GOT3 (cell line): ENCODE data around the gene CDKAL1.

Experiments used
- DNase-seq: peaks from one replicate; lab custom pipeline; 2025; ENCODE audit warnings: mixed read lengths; lab: John Stamatoyannopoulos, UW

CDKAL1 gene

GRCh38 chr6:20838113-20838512 is 303.9 kb downstream of the CDKAL1 start:
- no peak for DNase-seq

GRCh38 chr6:20839630-20840029 is 305.4 kb downstream of the CDKAL1 start:
- DNase-seq: no peak

DNA sequence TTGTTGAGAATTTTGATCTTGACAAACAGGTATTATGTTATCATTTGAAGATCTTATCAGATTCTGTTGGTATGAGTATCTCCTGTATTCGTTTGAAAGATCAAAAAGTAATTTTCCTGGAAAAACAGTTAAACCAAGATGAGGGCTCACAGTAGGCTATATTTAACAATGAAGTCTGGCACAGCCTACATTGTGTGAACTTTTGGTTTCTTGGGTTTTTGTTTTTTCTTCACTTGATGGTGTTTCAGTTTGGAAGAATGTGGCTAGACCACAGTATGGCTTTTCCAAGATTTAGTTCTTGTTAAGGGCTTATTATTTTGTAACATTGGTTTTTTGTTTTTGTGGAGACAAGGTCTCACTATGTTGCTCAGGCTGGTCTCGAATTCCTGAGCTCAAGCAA is 306.4 kb downstream of the CDKAL1 start:
- no peak for DNase-seq

GRCh38 chr6:20841806-20842205 is 307.5 kb downstream of the CDKAL1 start:
- no peak for DNase-seq

DNA sequence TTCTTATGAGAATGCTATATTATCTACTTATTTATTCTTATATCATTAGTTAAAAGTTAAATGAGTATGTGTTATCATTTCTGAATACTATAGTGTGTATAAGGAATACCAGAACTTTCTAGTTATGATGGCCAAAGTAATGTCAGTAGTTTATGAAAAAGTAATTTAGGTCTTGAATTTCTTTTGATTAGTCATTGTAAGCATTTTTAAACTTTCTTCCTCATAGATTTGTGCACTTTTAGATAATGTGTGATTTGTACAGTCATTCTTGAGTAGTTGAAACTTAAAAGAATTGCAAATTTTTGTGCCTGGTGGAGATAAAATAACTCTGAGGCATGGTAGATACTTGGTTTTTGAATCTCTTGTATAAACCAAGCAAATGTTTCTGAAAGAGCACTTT is 311.3 kb downstream of the CDKAL1 start:
- DNase-seq: no peak

GRCh38 chr6:20846602-20847028 is 312.4 kb downstream of the CDKAL1 start:
- DNase-seq: no peak

GRCh38 chr6:20847904-20848303 is 313.6 kb downstream of the CDKAL1 start:
- DNase-seq: no peak

DNA sequence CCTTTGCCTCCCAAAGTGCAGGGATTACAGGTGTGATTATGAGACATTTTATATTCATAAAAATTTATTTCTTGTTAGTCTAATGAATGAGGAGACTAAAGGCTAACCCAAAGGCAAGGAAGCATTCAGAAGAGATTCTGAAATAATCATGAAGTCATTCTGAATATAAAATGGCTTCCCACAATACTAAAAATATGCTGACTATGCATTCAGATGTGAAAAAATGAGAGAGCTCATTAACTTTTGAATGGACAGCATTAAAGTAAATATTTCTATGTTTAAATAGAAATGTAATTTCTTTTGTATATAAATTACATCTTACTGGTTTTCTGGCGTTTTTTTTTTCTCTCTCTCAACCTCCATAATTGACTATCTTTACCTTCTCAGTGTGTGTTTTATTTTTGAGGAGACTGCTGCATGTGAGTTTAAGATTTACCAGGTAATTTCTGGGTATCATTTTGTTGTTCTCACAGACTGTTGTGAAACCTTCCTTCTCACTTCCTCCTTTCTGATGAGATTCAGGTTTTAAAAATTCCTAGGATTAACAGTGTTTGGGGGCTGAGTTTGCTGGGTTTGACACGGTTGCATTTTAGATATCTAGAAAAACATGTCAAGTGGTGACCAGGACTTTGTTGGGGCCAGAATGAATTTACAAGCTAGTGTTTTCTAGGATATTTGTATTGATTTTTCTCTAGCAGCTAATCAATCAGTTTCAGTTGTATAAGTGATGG is 316.6 kb downstream of the CDKAL1 start:
- DNase-seq: no peak

DNA sequence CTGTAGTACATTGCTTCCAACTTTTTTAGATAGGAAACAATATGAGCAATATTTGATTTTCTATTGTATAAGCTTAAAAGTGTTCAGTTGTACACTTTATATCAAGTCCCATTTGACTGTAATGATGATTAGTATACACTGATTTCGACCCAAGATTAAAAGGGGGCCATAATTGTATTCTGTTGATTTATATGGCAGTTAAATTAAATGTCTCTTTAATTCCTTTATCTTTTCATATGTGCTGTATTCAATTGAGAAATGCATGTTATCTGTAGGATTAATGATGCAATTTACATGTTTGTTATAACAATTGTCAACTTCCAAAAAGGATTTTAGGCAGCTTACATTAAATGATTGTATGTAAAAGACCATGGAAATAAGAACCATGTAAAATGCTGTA is 317.5 kb downstream of the CDKAL1 start:
- DNase-seq: no peak

DNA sequence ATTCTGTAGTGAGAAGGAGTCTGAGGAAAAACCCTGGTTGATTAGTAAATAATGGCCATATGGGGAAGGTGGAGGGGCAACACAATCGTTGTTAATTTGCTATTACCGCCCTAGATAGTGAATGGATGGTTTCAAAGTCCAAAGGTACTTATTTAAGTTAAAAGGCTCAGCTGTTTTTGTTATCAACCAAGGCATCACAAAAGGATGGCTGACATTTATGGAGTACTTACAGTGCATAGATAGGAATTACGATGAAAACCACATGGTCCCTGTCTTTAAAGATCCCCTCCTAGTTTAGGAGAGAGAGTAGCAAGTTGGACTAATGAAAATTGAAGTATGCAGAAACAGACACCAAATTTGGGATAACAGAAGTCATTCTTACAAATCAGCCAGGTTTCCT is 319.6 kb downstream of the CDKAL1 start:
- no peak for DNase-seq

- no peak for DNase-seq
Measured at GRCh38 chr6:20856681-20857288, 322.5 kb downstream of the CDKAL1 start.

DNA sequence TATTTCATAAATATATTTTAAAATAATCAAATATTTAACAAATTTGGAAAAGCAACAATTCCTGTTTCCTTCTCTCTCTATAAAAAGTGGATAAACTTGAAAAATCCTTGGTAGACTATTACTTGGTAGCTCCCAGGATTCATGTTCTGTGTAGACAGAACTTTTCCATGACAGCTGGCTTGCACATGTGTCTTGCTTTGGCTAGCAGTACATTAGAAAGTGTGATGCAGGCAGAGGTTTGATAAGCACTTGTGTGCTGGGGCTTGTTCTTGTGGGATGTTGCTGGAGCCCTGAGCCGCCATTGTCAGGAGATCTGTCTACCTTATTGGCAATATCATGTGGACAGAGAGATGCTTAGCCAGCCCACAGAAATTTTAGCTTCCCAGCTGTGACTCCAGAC is 327.2 kb downstream of the CDKAL1 start:
- no peak for DNase-seq

GRCh38 chr6:20866036-20866435 is 331.8 kb downstream of the CDKAL1 start:
- DNase-seq: no peak

DNA sequence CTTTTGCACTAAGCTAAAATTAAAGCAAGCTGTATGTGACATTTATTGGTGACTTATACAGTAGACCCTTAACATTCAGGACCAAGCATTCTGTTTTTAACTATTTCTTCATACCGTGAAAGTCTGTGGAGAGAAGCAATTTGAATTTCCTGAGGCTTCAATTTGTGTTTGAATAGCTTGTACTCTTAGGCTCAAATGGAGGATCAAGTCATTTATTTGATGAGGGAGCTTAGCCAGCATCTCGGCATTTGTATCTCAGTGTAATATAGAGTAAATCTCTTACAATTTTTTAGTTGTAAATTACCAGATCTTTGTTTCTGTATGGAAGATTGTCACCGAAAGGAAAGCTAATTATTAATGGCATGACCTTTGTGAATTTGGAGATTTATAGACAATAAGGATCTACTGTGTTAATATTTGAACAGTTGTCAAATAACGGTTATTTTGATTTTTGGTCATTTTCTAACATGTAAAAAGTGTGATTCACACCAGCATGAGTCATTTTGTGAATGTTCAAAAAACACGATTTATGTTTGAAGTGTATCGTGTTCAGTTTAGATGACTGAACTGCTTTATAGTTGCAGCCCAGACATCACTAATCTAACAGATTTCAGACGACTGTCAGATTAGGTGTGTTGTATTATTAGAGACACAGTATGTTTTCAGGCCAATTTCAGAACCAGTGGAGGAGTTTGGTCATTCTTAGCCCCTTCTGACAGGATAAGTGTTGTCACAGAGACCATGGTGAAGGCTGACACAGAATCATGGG is 332.9 kb downstream of the CDKAL1 start:
- DNase-seq: no peak

GRCh38 chr6:20868397-20869096 is 334.3 kb downstream of the CDKAL1 start:
- DNase-seq: no peak

DNA sequence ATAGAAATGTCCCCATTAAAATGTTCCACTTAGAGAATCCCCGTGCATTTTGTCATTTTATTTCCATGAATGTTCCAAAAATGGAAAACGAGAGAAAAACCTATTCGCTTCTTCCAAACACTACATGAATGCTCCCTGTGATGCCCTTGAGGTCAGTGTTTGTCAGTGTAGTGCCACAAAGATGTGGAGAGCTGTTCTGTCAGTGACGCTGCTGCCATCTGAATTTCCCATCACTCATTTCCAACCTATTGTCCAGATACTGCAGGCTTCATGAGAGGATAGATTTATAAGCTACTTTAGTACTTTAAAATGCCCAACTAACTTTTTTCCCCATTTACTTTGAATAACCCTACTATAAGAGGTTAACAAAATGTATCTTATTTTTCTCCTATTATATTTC is 335.8 kb downstream of the CDKAL1 start:
- DNase-seq: no peak

GRCh38 chr6:20870493-20870892 is 336.2 kb downstream of the CDKAL1 start:
- DNase-seq: no peak

GRCh38 chr6:20873425-20874190 is 339.4 kb downstream of the CDKAL1 start:
- no peak for DNase-seq

DNA sequence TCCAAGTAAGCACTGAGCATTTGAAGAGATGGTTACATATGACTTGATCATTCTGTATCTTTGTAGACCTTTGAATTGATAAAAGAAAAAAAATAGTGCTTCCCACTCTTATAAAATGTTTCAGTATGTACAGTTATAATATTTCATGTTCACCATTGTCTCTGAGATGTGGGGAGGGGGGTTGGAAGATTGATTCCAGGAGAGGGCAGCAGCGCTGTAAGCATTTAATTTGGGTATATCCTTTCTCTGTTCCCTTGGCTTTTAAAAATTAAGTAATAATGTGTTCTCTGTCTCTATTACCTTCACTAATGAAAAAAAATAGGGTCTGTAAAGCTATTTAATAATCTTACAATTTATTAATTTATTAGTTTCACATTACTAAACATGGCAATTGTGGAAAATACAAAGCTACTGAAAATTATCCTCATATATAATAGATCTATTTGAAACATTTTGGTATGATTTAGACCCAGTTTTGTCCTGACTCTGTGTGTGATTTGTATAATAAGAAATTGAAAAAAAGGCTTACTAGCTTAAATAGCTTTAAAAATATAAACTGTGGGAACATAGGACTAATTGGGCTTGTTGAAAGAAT is 341.2 kb downstream of the CDKAL1 start:
- DNase-seq: no peak

DNA sequence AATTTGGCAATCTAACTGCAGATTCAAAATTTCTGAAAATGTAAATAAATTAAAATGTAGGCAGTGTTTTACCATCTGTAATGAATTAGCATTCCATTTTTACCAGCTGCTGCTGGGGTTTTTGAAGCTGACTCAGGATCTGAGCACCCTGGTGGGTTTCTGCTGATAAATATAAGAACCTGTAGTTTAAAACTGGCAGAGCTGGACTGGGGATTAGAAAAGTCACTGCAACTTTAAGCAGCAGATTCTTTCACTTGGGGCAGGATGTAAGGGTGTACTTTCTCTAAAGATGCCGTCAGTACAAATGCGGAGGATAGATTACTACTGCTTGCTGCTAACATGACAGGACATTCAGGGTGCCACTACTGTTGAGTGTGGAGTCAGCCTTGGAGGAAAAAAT is 341.8 kb downstream of the CDKAL1 start:
- no peak for DNase-seq

GRCh38 chr6:20876561-20876960 is 342.3 kb downstream of the CDKAL1 start:
- DNase-seq: no peak
